ENCODE results near the gene POM121C. TPM values are rescaled to one million over a fixed set of nuclear protein-coding genes. Genes with fewer than 3 reads are reported as not detected.
"Not testable (repeated sequence)": the region's sequence is repeated elsewhere in the genome, so short reads cannot be mapped to it uniquely, and the experiment has no call there.

The POM121C gene
- total RNA-seq (ENCODE audit: unreplicated experiment), result 66.4 TPM
- long read RNA-seq, partial matches to known transcripts, result 2 of 3 reads
- long read RNA-seq, other reads (novel, unspliced or antisense), result 1 of 3 reads

- peak within 1 kb of the TSS; percentile 95 for H3K4me3 Mint-ChIP-seq (ENCODE audit: unreplicated experiment)
- not testable (repeated sequence) for H3K27me3 Mint-ChIP-seq (ENCODE audit: unreplicated experiment); H3K4me1 Mint-ChIP-seq (ENCODE audit: unreplicated experiment); H3K36me3 Mint-ChIP-seq (ENCODE audit: low read depth, unreplicated experiment); H3K9me3 Mint-ChIP-seq (ENCODE audit: unreplicated experiment)
- H3K27ac Mint-ChIP-seq (ENCODE audit: unreplicated experiment), result peak within 1 kb of the TSS; percentile 81
- DNase-seq (ENCODE audit: low spot score), result peak; percentile 75
These were observed at the start of gene POM121C for GRCh38 chr7:75485979-75486643. Gene POM121C (minus strand): TSS chr7:75486299. CDS start chr7:75441496, 44,803 bp downstream.

- H3K36me3 Mint-ChIP-seq (ENCODE audit: low read depth, unreplicated experiment), result peaks cover 33% of the 10 kb centered on the region
- no peaks in the 10 kb centered on the region for H3K9me3 Mint-ChIP-seq (ENCODE audit: unreplicated experiment)
These were observed 48.7 kb upstream of the POM121C start for GRCh38 chr7:75534727-75535307.

GRCh38 chr7:75533926-75534325 lies 47.8 kb upstream of the POM121C start:
- TF ChIP-seq CTCF (IDR thresholded peaks at IDR 0.05; ENCODE audit: unreplicated experiment), result no peak
- no peak for DNase-seq (ENCODE audit: low spot score)
- H3K36me3 Mint-ChIP-seq (ENCODE audit: low read depth, unreplicated experiment), result peaks cover 24% of the 10 kb centered on the region
- H3K4me1 Mint-ChIP-seq (ENCODE audit: unreplicated experiment), result no peaks in the 10 kb centered on the region
- H3K9me3 Mint-ChIP-seq (ENCODE audit: unreplicated experiment), result no peaks in the 10 kb centered on the region
- H3K27ac Mint-ChIP-seq (ENCODE audit: unreplicated experiment), result no peak overlapping the region
- H3K27me3 Mint-ChIP-seq (ENCODE audit: unreplicated experiment), result peaks cover 2% of the 10 kb centered on the region
- H3K4me3 Mint-ChIP-seq (ENCODE audit: unreplicated experiment), result no peak overlapping the region

More at GRCh38 chr7:75534727-75535307, 48.7 kb upstream of the POM121C start:
- Mint-ChIP-seq H3K27me3 (ENCODE audit: unreplicated experiment) (peaks cover 2% of the 10 kb centered on the region), H3K27ac (ENCODE audit: unreplicated experiment) (no peak overlapping the region), H3K4me1 (ENCODE audit: unreplicated experiment) (no peaks in the 10 kb centered on the region), H3K4me3 (ENCODE audit: unreplicated experiment) (no peak overlapping the region)
- no peak for TF ChIP-seq CTCF (IDR thresholded peaks at IDR 0.05; ENCODE audit: unreplicated experiment)
- DNase-seq (ENCODE audit: low spot score), result no peak

GRCh38 chr7:75532639-75533038 lies 46.5 kb upstream of the POM121C start:
- H3K27me3 Mint-ChIP-seq (ENCODE audit: unreplicated experiment), result peaks cover 5% of the 10 kb centered on the region
- DNase-seq (ENCODE audit: low spot score), result no peak
- H3K36me3 Mint-ChIP-seq (ENCODE audit: low read depth, unreplicated experiment), result peaks cover 16% of the 10 kb centered on the region
- peaks cover 2% of the 10 kb centered on the region for H3K4me1 Mint-ChIP-seq (ENCODE audit: unreplicated experiment)
- no peaks in the 10 kb centered on the region for H3K9me3 Mint-ChIP-seq (ENCODE audit: unreplicated experiment)
- no peak overlapping the region for H3K27ac Mint-ChIP-seq (ENCODE audit: unreplicated experiment)
- no peak for TF ChIP-seq CTCF (IDR thresholded peaks at IDR 0.05; ENCODE audit: unreplicated experiment)
- H3K4me3 Mint-ChIP-seq (ENCODE audit: unreplicated experiment), result no peak overlapping the region

- Mint-ChIP-seq H3K36me3 (ENCODE audit: low read depth, unreplicated experiment) (peaks cover 13% of the 10 kb centered on the region), H3K27me3 (ENCODE audit: unreplicated experiment) (peaks cover 5% of the 10 kb centered on the region), H3K4me3 (ENCODE audit: unreplicated experiment) (no peak overlapping the region), H3K27ac (ENCODE audit: unreplicated experiment) (no peak overlapping the region), H3K9me3 (ENCODE audit: unreplicated experiment) (no peaks in the 10 kb centered on the region), H3K4me1 (ENCODE audit: unreplicated experiment) (peaks cover 10% of the 10 kb centered on the region)
- no peak for DNase-seq (ENCODE audit: low spot score)
- no peak for TF ChIP-seq CTCF (IDR thresholded peaks at IDR 0.05; ENCODE audit: unreplicated experiment)
These were observed 45.3 kb upstream of the POM121C start for GRCh38 chr7:75531359-75531821.

GRCh38 chr7:75527224-75527722 lies 41.2 kb upstream of the POM121C start:
- Mint-ChIP-seq H3K4me1 (ENCODE audit: unreplicated experiment) (peaks cover 17% of the 10 kb centered on the region), H3K4me3 (ENCODE audit: unreplicated experiment) (peak overlapping the region; percentile 98), H3K36me3 (ENCODE audit: low read depth, unreplicated experiment) (peaks cover 30% of the 10 kb centered on the region), H3K27ac (ENCODE audit: unreplicated experiment) (peak overlapping the region; percentile 55)
- not testable (repeated sequence) for H3K27me3 Mint-ChIP-seq (ENCODE audit: unreplicated experiment); H3K9me3 Mint-ChIP-seq (ENCODE audit: unreplicated experiment)
- DNase-seq (ENCODE audit: low spot score), result peak; percentile 22

- peaks cover 48% of the 10 kb centered on the region for H3K36me3 Mint-ChIP-seq (ENCODE audit: low read depth, unreplicated experiment)
These were observed 35.6 kb upstream of the POM121C start for GRCh38 chr7:75521727-75522126.

GRCh38 chr7:75518842-75519241 lies 32.7 kb upstream of the POM121C start:
- H3K27ac Mint-ChIP-seq (ENCODE audit: unreplicated experiment); H3K4me1 Mint-ChIP-seq (ENCODE audit: unreplicated experiment); H3K27me3 Mint-ChIP-seq (ENCODE audit: unreplicated experiment); H3K9me3 Mint-ChIP-seq (ENCODE audit: unreplicated experiment); H3K4me3 Mint-ChIP-seq (ENCODE audit: unreplicated experiment); DNase-seq (ENCODE audit: low spot score): not testable (repeated sequence)
- peaks cover 37% of the 10 kb centered on the region for H3K36me3 Mint-ChIP-seq (ENCODE audit: low read depth, unreplicated experiment)

More at GRCh38 chr7:75521727-75522126, 35.6 kb upstream of the POM121C start:
- not testable (repeated sequence) for H3K27ac Mint-ChIP-seq (ENCODE audit: unreplicated experiment); H3K4me1 Mint-ChIP-seq (ENCODE audit: unreplicated experiment); H3K27me3 Mint-ChIP-seq (ENCODE audit: unreplicated experiment); DNase-seq (ENCODE audit: low spot score); H3K9me3 Mint-ChIP-seq (ENCODE audit: unreplicated experiment)
- H3K4me3 Mint-ChIP-seq (ENCODE audit: unreplicated experiment), result peak overlapping the region; percentile 83
